Suprapubic skin (tissue), 4 donors: ENCODE results near the gene HDAC1. TPM values are rescaled to one million over a fixed set of nuclear protein-coding genes. Genes with fewer than 3 reads are reported as not detected.
A peak's percentile ranks its signal among the peaks of the same experiment; 100 is the strongest.

Source experiments
- DNase-seq, 2 donors: peaks; one replicate each; pipeline ENCODE4 v3.0.0-alpha.2; 2019; ENCODE audit warnings: low spot score in 2 of 2
- H3K27ac ChIP-seq: fragments of 200-600 bp; sonication (generic); one replicate; pipeline ENCODE4 v1.5.1; 2019
- H3K27me3 ChIP-seq: fragments of 200-600 bp; sonication (generic); one replicate; pipeline ENCODE4 v1.5.1; 2019
- H3K36me3 ChIP-seq: fragments of 200-600 bp; sonication (generic); one replicate; pipeline ENCODE4 v1.5.1; 2019
- H3K4me1 ChIP-seq: fragments of 200-600 bp; sonication (generic); one replicate; pipeline ENCODE4 v1.5.1; 2019
- H3K4me3 ChIP-seq: fragments of 200-600 bp; sonication (generic); one replicate; pipeline ENCODE4 v1.5.1; 2019; ENCODE audit warnings: mild to moderate bottlenecking
- H3K9me3 ChIP-seq: fragments of 200-600 bp; sonication (generic); one replicate; pipeline ENCODE4 v1.5.1; 2019
- EP300 ChIP-seq: sonication (generic); formaldehyde crosslinking; IDR thresholded peaks from one replicate; pipeline ENCODE4 v1.6.1; 2017; ENCODE audit warnings: antibody characterized with exemption
- POLR2A ChIP-seq, 2 donors: fragments of 450-650 bp; IDR thresholded peaks; one replicate each; pipeline ENCODE4 v1.6.1; 2017; ENCODE audit warnings: antibody characterized with exemption in 2 of 2, mild to moderate bottlenecking in 2 of 2, moderate library complexity in 2 of 2
- POLR2AphosphoS5 ChIP-seq, 3 donors: sonication (generic); formaldehyde crosslinking; IDR thresholded peaks; one replicate each; pipeline ENCODE4 v1.6.1; 2017; ENCODE audit warnings: antibody characterized with exemption in 3 of 3
- WGBS: methylation state at CpG from one replicate; pipeline ENCODE4 v1.1.5; 2018; 5-methylcytosine and 5-hydroxymethylcytosine counted together
- total RNA-seq, 4 donors: library from RNA; depleted of rRNA; stranded (reverse); fragments of >200 nt; gene quantifications; one replicate each; pipeline ENCODE4 v1.1.0, GENCODE V29; 2016
- TF ChIP-seq, protein P1 (sequence below), 2 donors: fragments of 200-600 bp in 1 of 2; fragments of 450-650 bp in 1 of 2; sonication (generic) in 1 of 2; IDR thresholded peaks; one replicate each; pipeline ENCODE4 v1.5.1; 2016 to 2019; ENCODE audit warnings: antibody characterized with exemption in 2 of 2, mild to moderate bottlenecking in 1 of 2, moderate library complexity in 1 of 2

The HDAC1 gene
- total RNA-seq, 4 donors from 2014 or later, result 34.4 to 52.9 (median 40.2) TPM

DNA sequence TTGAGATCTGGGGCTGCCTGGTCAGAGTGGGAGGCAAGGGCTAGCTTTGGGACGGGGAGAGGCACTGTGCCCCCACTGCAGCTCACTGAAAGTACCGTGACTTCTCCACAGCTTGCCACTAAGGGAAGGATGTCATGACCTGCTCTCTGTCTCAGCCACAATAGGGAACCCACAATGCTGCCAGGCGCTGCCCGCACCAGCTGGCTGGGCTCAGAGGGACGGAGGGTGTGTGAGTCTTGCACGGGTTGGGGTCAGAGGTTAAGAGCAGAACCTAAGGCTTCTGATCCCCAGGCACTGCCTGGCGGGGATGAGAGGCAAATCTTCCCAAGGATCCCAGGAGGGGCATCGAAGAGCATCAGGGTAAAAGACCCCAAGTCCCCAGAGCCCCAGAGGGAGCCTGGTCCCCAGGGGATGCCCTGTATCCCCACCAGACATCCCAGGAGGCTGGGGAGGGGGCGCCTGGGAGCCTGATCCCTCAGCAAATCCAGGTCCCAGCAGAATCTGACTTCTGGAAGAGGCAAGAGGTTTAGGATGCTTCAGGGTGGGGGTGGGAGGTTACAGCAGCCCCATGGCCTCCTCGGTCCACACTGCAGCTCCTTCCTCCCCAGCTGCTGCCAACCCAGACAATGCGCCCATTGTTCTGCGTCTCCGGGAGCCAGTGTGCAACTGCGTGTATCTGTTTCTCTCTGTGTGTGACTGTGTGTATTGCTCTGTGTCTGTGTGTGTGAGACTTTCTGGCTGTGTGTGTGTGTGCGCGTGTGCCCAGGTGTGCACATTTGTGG, 46.2 kb downstream of the HDAC1 start:
- Histone ChIP-seq H3K36me3 (no peaks in the 10 kb centered on the region), H3K27ac (peak overlapping the region; percentile 9), H3K4me1 (peaks cover 68% of the 10 kb centered on the region), H3K27me3 (no peaks in the 10 kb centered on the region), H3K9me3 (no peaks in the 10 kb centered on the region), H3K4me3 (no peak overlapping the region)
- no peak for DNase-seq
- TF ChIP-seq POLR2AphosphoS5 (IDR thresholded peaks at IDR 0.05), result no peak
- TF ChIP-seq EP300, result no peak
- TF ChIP-seq POLR2A (IDR thresholded peaks at IDR 0.05), result no peak
- TF ChIP-seq, protein P1, sequence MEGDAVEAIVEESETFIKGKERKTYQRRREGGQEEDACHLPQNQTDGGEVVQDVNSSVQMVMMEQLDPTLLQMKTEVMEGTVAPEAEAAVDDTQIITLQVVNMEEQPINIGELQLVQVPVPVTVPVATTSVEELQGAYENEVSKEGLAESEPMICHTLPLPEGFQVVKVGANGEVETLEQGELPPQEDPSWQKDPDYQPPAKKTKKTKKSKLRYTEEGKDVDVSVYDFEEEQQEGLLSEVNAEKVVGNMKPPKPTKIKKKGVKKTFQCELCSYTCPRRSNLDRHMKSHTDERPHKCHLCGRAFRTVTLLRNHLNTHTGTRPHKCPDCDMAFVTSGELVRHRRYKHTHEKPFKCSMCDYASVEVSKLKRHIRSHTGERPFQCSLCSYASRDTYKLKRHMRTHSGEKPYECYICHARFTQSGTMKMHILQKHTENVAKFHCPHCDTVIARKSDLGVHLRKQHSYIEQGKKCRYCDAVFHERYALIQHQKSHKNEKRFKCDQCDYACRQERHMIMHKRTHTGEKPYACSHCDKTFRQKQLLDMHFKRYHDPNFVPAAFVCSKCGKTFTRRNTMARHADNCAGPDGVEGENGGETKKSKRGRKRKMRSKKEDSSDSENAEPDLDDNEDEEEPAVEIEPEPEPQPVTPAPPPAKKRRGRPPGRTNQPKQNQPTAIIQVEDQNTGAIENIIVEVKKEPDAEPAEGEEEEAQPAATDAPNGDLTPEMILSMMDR (IDR thresholded peaks at IDR 0.05), result no peak
- WGBS, result 69% methylated on average over 10 of the region's 16 CpGs

DNA sequence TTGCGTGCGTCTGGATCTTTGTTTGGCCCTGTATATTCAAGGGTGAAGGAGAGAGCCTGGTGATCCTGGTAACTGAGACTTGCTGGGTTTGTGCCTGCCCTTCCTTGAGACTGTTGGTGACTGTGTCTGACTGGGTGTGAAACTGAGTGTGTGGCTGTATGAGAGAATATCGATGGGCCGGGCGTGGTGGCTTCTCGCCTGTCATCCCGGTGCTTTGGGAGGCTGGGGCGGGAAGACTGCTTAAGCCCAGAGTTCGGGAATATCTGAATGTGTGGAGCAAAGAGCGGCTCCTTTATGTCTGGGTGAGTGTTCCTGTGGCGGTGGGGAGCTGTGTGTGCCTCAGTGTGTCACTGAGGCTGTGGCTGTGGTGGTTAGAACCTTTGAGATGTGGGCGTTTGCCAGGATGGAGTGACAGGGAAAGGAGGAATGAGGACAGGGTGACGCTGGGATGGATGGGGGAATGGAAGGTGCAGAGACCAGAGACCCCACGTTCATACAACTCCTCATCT, 46.8 kb downstream of the HDAC1 start:
- no peaks in the 10 kb centered on the region for H3K27me3 ChIP-seq
- WGBS, result 70% methylated on average over 14 of the region's 14 CpGs
- DNase-seq, result no peak
- no peak overlapping the region for H3K4me3 ChIP-seq
- H3K4me1 ChIP-seq, result peaks cover 62% of the 10 kb centered on the region
- no peaks in the 10 kb centered on the region for H3K9me3 ChIP-seq
- H3K36me3 ChIP-seq, result no peaks in the 10 kb centered on the region
- TF ChIP-seq, protein P1 (IDR thresholded peaks at IDR 0.05), result no peak
- TF ChIP-seq POLR2AphosphoS5 (IDR thresholded peaks at IDR 0.05), result no peak
- H3K27ac ChIP-seq, result peak overlapping the region; percentile 9

DNA sequence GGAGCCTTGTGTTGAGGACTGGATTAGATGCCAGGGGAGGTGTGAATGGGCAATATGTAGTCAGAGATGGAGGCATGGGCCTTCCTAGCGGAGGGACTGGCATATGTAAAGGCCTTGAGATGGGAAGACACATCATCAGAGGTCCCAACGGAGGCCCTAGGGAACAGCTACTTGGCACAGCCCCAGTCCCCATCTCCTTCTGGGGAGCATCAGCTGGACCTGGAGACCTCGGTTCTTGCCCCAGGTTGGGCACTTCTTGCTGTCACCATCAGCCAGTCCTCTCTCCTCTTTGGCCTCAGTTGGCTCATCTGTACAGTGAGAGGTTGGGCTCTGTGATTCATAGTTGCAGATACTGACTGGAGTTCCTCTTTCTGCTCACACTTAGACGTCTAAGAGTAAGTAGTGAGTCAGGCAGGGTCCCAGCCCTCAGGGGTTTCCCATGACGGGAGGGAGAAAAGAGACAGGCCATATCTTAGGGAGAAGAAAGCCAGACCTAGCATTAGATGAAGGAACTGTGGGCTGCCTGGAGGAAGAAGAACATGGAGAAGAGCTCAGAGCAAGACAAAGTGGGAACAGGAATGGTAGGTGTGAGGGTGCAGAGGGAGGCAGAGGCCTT, 47.6 kb downstream of the HDAC1 start:
- no peak for DNase-seq
- no peaks in the 10 kb centered on the region for H3K27me3 ChIP-seq
- 76% methylated on average over 5 of the region's 5 CpGs for WGBS
- no peaks in the 10 kb centered on the region for H3K36me3 ChIP-seq
- no peak overlapping the region for H3K4me3 ChIP-seq
- no peak overlapping the region for H3K27ac ChIP-seq
- peaks cover 56% of the 10 kb centered on the region for H3K4me1 ChIP-seq
- no peak for TF ChIP-seq POLR2A (IDR thresholded peaks at IDR 0.05)
- TF ChIP-seq EP300, result no peak
- TF ChIP-seq, protein P1 (IDR thresholded peaks at IDR 0.05), result no peak
- no peak for TF ChIP-seq POLR2AphosphoS5 (IDR thresholded peaks at IDR 0.05)
- no peaks in the 10 kb centered on the region for H3K9me3 ChIP-seq

DNA sequence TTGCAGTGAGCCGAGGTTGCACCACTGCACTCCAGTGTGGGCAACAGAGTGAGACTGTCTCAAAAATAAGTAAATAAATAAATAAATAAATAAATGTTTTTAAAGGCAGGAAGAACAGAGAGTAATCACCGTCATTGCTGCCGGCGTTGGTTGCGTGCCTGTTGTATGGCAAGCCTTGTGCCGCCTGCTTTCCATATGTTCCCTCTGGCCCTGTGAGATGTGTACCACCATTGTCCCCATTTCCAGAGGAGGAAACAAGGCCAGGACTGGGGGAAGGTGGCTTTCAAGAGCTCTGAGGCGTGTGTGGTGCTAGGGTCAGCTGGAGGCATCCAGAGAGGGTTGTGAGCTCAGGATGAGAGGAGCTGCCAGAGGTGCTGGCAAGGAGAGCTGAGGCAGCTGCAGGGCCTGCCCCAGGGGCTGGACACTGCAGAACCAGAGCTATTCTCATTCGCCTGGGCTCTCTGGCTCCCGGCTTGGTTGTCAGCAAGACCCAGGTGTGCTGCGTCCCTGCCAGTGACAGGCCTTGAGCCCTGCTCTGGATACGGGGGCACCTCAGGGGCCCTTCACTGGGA, 49.4 kb downstream of the HDAC1 start:
- WGBS, result 86% methylated on average over 9 of the region's 11 CpGs
- Histone ChIP-seq H3K4me1 (peaks cover 38% of the 10 kb centered on the region), H3K9me3 (no peaks in the 10 kb centered on the region), H3K27me3 (no peaks in the 10 kb centered on the region), H3K4me3 (no peak overlapping the region), H3K36me3 (no peaks in the 10 kb centered on the region), H3K27ac (no peak overlapping the region)
- TF ChIP-seq POLR2A (IDR thresholded peaks at IDR 0.05) (no peak), EP300 (no peak), POLR2AphosphoS5 (IDR thresholded peaks at IDR 0.05) (no peak)
- TF ChIP-seq, protein P1 (IDR thresholded peaks at IDR 0.05), result no peak
- DNase-seq, result no peak

DNA sequence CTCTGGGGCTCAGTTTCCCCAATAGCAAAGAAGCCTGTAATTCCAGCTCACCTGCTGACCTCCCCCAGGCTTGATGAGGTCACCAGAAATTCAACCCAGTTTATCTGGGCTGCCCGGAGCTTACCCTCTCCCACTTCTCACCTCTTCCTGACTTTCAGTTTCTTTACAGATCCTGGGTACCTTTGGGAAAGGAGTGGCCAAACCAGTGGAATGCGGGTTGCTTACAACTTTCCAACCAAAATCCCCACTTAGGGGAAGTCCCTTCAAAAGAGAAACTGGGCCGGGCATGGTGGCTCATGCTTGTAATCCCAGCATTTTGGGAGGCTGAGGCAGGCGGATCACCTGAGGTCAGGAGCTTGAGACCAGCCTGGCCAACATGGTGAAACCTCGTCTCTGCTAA, 50.1 kb downstream of the HDAC1 start:
- H3K36me3 ChIP-seq, result no peaks in the 10 kb centered on the region
- no peak for DNase-seq
- peaks cover 31% of the 10 kb centered on the region for H3K4me1 ChIP-seq
- no peaks in the 10 kb centered on the region for H3K9me3 ChIP-seq
- 35% methylated on average over 5 of the region's 5 CpGs for WGBS
- TF ChIP-seq, protein P1 (IDR thresholded peaks at IDR 0.05), result no peak
- TF ChIP-seq POLR2A (IDR thresholded peaks at IDR 0.05), result no peak
- TF ChIP-seq EP300, result no peak
- TF ChIP-seq POLR2AphosphoS5 (IDR thresholded peaks at IDR 0.05), result no peak
- no peak overlapping the region for H3K27ac ChIP-seq
- no peak overlapping the region for H3K4me3 ChIP-seq
- H3K27me3 ChIP-seq, result no peaks in the 10 kb centered on the region
